Osteoblast (primary cell): ENCODE data around the gene CMTM4. TPM values are rescaled to one million over a fixed set of nuclear protein-coding genes. Genes with fewer than 3 reads are reported as not detected.

Experiments used
- DNase-seq: peaks from one replicate; pipeline ENCODE4 v3.0.0; 2011; ENCODE audit warnings: low spot score, mixed read lengths; ENCODE audit not compliant: insufficient read length; ENCODE audit errors: missing footprints
- H2AFZ ChIP-seq: 2 replicates; pipeline ENCODE4 v1.6.0; 2011; ENCODE audit warnings: mild to moderate bottlenecking, low read length
- H3K27ac ChIP-seq: 2 replicates; pipeline ENCODE4 v1.5.1; 2011; ENCODE audit warnings: mild to moderate bottlenecking, low read depth, low read length, moderate library complexity
- H3K27me3 ChIP-seq: 2 replicates; pipeline ENCODE4 v1.6.0; 2012; ENCODE audit warnings: mild to moderate bottlenecking, control low read depth, inconsistent platforms, low read length, moderate library complexity; ENCODE audit not compliant: insufficient read depth
- H3K36me3 ChIP-seq: 2 replicates; pipeline ENCODE4 v1.5.1; 2011; ENCODE audit warnings: mild to moderate bottlenecking, low read length, control low read depth, moderate library complexity; ENCODE audit not compliant: insufficient read depth
- H3K4me1 ChIP-seq: 2 replicates; pipeline ENCODE4 v1.5.1; 2011; ENCODE audit warnings: mild to moderate bottlenecking, low read length, control low read depth, moderate library complexity; ENCODE audit not compliant: insufficient read depth
- H3K4me2 ChIP-seq: 2 replicates; pipeline ENCODE4 v1.6.0; 2011; ENCODE audit warnings: mild to moderate bottlenecking, low read length; ENCODE audit not compliant: insufficient read depth
- H3K4me3 ChIP-seq: fragments of 200-600 bp; sonication (generic); 3 replicates; pipeline ENCODE4 v1.5.1; 2012; ENCODE audit warnings: mild to moderate bottlenecking, low read length, inconsistent platforms; ENCODE audit not compliant: insufficient read depth
- H3K79me2 ChIP-seq: 2 replicates; pipeline ENCODE4 v1.6.0; 2012; ENCODE audit warnings: mild to moderate bottlenecking, low read length, control low read depth, inconsistent platforms; ENCODE audit not compliant: insufficient read depth
- H3K9me3 ChIP-seq: 2 replicates; pipeline ENCODE4 v1.5.1; 2011; ENCODE audit warnings: low read depth, low read length, control low read depth
- H4K20me1 ChIP-seq: 2 replicates; pipeline ENCODE4 v1.6.0; 2012; ENCODE audit warnings: mild to moderate bottlenecking, low read length, control low read depth; ENCODE audit not compliant: insufficient read depth
- total RNA-seq: library from RNA; depleted of rRNA; stranded (reverse); fragments of >200 nt; gene quantifications from 2 replicates; pipeline ENCODE4 v1.2.3, GENCODE V29; 2012
- TF ChIP-seq, protein P1 (sequence below): IDR thresholded peaks from 2 replicates; pipeline ENCODE4 v1.5.1; 2011; ENCODE audit warnings: mild to moderate bottlenecking, low read depth, low read length, moderate library complexity; ENCODE audit errors: extremely low read depth

The CMTM4 gene
- total RNA-seq, 1 donor = 42.7 TPM

DNA sequence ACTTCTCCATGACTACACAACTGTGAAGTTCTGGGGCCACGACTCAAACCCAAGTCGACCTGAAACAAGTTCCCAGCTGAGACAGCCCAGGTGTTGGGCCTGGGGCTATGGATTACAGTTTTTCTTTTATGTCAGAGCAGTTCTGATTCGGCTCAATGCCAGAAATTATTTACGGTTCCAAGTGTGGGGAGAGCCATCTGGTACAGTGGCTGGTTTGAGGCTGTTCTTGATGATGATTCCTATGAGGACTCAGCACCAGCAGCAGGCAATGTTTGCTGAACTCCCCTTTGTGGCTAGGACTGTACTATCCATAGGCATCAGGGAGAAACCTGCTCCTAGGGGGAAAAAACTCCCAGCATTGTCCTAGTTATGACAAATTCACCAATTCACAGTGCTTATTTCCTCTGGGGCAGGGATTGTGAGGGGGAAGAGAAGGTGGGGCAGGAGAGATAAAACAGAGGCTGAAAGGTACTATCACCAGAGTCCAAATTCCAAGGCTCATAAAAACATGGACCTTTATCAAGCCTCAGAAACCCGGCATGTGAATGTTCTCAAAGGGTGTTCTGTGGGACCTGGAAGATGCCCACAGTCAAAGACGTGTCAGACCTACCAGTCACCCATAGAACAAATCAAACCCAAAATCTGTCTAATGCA is 18.2 kb upstream of the CMTM4 start:
- no peak overlapping the region for H3K4me3 ChIP-seq
- TF ChIP-seq, protein P1, sequence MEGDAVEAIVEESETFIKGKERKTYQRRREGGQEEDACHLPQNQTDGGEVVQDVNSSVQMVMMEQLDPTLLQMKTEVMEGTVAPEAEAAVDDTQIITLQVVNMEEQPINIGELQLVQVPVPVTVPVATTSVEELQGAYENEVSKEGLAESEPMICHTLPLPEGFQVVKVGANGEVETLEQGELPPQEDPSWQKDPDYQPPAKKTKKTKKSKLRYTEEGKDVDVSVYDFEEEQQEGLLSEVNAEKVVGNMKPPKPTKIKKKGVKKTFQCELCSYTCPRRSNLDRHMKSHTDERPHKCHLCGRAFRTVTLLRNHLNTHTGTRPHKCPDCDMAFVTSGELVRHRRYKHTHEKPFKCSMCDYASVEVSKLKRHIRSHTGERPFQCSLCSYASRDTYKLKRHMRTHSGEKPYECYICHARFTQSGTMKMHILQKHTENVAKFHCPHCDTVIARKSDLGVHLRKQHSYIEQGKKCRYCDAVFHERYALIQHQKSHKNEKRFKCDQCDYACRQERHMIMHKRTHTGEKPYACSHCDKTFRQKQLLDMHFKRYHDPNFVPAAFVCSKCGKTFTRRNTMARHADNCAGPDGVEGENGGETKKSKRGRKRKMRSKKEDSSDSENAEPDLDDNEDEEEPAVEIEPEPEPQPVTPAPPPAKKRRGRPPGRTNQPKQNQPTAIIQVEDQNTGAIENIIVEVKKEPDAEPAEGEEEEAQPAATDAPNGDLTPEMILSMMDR = no peak
- H3K4me1 ChIP-seq = no peaks in the 10 kb centered on the region
- H3K4me2 ChIP-seq = no peak overlapping the region
- H3K79me2 ChIP-seq = no peaks in the 10 kb centered on the region
- H3K9me3 ChIP-seq = no peaks in the 10 kb centered on the region
- H2AFZ ChIP-seq = no peak overlapping the region
- DNase-seq = no peak
- H4K20me1 ChIP-seq = no peaks in the 10 kb centered on the region
- H3K27ac ChIP-seq = no peak overlapping the region
- H3K27me3 ChIP-seq = no peaks in the 10 kb centered on the region
- peaks cover 5% of the 10 kb centered on the region for H3K36me3 ChIP-seq

DNA sequence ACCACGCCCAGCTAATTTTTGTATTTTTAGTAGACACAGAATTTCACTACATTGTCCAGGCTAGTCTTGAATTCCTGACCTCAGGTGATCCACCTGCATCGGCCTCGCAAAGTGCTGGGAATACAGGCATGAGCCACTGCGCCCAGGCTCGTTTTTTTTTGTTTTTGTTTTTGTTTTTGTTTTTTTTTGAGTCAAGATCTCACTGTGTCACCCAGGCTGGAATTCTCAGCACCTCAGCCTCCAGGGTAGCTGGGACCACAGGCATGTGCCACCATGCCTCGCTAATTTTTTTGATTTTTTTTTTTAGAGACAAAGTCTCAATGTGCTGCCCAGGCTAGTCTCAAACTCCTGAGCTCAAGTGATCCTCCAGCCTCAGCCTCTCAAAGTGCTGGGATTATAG is 17.5 kb upstream of the CMTM4 start:
- Histone ChIP-seq H3K27me3 (peaks cover under 1% of the 10 kb centered on the region), H3K27ac (no peak overlapping the region), H3K4me2 (no peak overlapping the region), H3K9me3 (no peaks in the 10 kb centered on the region), H3K36me3 (peaks cover 3% of the 10 kb centered on the region), H2AFZ (no peak overlapping the region), H3K79me2 (no peaks in the 10 kb centered on the region), H4K20me1 (no peaks in the 10 kb centered on the region), H3K4me3 (no peak overlapping the region), H3K4me1 (no peaks in the 10 kb centered on the region)
- DNase-seq = no peak
- TF ChIP-seq, protein P1 = no peak

DNA sequence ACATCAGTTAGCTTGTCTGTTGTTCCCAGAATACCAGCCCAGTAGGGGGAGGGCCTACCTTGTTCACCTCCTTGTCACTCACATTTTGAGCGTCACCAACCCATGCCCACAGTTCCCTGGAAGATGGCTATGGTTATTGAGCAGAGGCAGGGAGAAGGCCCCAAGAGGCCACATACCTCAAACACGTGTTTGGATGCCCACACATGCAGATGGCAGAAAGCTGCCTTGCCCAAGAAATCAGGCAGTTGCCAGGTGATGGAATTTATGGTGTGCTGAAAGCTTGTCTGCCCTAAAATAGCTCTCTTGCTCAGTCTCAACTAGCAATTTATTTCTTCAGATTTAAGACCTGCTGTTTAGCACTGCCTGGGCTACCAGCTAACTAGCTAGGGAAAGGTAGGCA is 16.5 kb upstream of the CMTM4 start:
- DNase-seq = no peak

DNA sequence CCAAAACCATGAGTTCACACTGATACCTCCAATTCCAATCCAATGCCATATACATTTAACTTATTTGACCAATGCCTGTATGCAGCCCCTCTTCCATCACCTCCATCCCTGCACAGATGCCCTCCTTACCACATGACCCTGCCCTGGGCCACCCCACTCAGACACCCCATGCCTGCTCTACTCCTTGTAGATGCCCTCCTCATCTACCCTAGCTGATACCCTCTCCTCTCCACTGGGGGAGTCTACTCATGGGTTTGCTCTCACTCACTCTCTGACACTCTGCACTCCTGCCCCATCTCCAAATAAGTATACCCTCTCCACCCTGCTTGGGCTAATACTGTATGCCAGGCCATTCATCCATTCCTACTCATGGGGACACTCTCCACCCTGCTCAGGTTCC is 16.0 kb upstream of the CMTM4 start:
- Histone ChIP-seq H3K9me3 (no peaks in the 10 kb centered on the region), H3K4me2 (no peak overlapping the region), H4K20me1 (no peaks in the 10 kb centered on the region), H3K27ac (no peak overlapping the region), H2AFZ (no peak overlapping the region), H3K79me2 (no peaks in the 10 kb centered on the region), H3K4me1 (no peaks in the 10 kb centered on the region), H3K4me3 (no peak overlapping the region), H3K36me3 (no peaks in the 10 kb centered on the region), H3K27me3 (peaks cover 4% of the 10 kb centered on the region)
- DNase-seq = no peak
- TF ChIP-seq, protein P1 = no peak

More for the DNA sequence above, 16.5 kb upstream of the CMTM4 start:
- TF ChIP-seq, protein P1 = no peak
- H4K20me1 ChIP-seq = no peaks in the 10 kb centered on the region
- no peak overlapping the region for H2AFZ ChIP-seq
- peaks cover 4% of the 10 kb centered on the region for H3K27me3 ChIP-seq
- no peaks in the 10 kb centered on the region for H3K9me3 ChIP-seq
- H3K27ac ChIP-seq = no peak overlapping the region
- no peaks in the 10 kb centered on the region for H3K79me2 ChIP-seq
- peaks cover 2% of the 10 kb centered on the region for H3K36me3 ChIP-seq
- H3K4me3 ChIP-seq = no peak overlapping the region
- H3K4me1 ChIP-seq = no peaks in the 10 kb centered on the region
- H3K4me2 ChIP-seq = no peak overlapping the region
